ENCODE results near the gene MCF2.

Gene MCF2

GRCh38 chrX:139708067-139708466 is at the start of gene MCF2:
MCF2 (minus strand) TSS chrX:139708167; CDS start chrX:139651744, 56,423 bp downstream.
- Histone ChIP-seq H4K20me1 (ENCODE audit: control insufficient read depth, insufficient read depth, low read depth, low read length) (no peaks in the 10 kb centered on the region), H3K4me1 (ENCODE audit: control insufficient read depth, low read length) (no peaks in the 10 kb centered on the region), H3K79me2 (ENCODE audit: control insufficient read depth, low read length) (no peaks in the 10 kb centered on the region), H3F3A (ENCODE audit: control insufficient read depth, insufficient read depth) (no peaks in the 10 kb centered on the region), H3K9me3 (ENCODE audit: control insufficient read depth, insufficient read depth, low read length) (no peaks in the 10 kb centered on the region), H3K27ac (ENCODE audit: low read depth, low read length) (no peak within 1 kb of the TSS), H3K4me2 (ENCODE audit: low read length) (no peak within 1 kb of the TSS), H3K27me3 (ENCODE audit: control insufficient read depth, low read length) (no peaks in the 10 kb centered on the region), H3K36me3 (ENCODE audit: control insufficient read depth, low read length) (no peaks in the 10 kb centered on the region), H3K9me2 (replicated peaks; ENCODE audit: control insufficient read depth, low read length) (no peaks in the 10 kb centered on the region), H3K4me3 (ENCODE audit: low read length) (no peak within 1 kb of the TSS)
- TF ChIP-seq EZH2phosphoT487 (IDR thresholded peaks at IDR 0.05; ENCODE audit: borderline replicate concordance, low read length): no peak
- no peak for TF ChIP-seq CTCF (IDR thresholded peaks at IDR 0.05; ENCODE audit: low read depth, low read length, poor library complexity, severe bottlenecking)

- Histone ChIP-seq H3K27me3 (ENCODE audit: control insufficient read depth, low read length) (no peaks in the 10 kb centered on the region), H3F3A (ENCODE audit: control insufficient read depth, insufficient read depth) (no peaks in the 10 kb centered on the region), H3K4me1 (ENCODE audit: control insufficient read depth, low read length) (no peaks in the 10 kb centered on the region), H3K79me2 (ENCODE audit: control insufficient read depth, low read length) (no peaks in the 10 kb centered on the region), H3K9me2 (replicated peaks; ENCODE audit: control insufficient read depth, low read length) (no peaks in the 10 kb centered on the region), H3K4me2 (ENCODE audit: low read length) (no peak overlapping the region), H3K4me3 (ENCODE audit: low read length) (no peak overlapping the region), H3K27ac (ENCODE audit: low read depth, low read length) (no peak overlapping the region), H4K20me1 (ENCODE audit: control insufficient read depth, insufficient read depth, low read depth, low read length) (no peaks in the 10 kb centered on the region), H3K9me3 (ENCODE audit: control insufficient read depth, insufficient read depth, low read length) (no peaks in the 10 kb centered on the region), H3K36me3 (ENCODE audit: control insufficient read depth, low read length) (no peaks in the 10 kb centered on the region)
- TF ChIP-seq EZH2phosphoT487 (IDR thresholded peaks at IDR 0.05; ENCODE audit: borderline replicate concordance, low read length) (no peak), CTCF (IDR thresholded peaks at IDR 0.05; ENCODE audit: low read depth, low read length, poor library complexity, severe bottlenecking) (no peak)
Observed at GRCh38 chrX:139751053-139751452, 43.1 kb upstream of the MCF2 start.

GRCh38 chrX:139750390-139750789 is 42.4 kb upstream of the MCF2 start:
- H3K9me2 ChIP-seq (replicated peaks; ENCODE audit: control insufficient read depth, low read length): no peaks in the 10 kb centered on the region
- no peaks in the 10 kb centered on the region for H3F3A ChIP-seq (ENCODE audit: control insufficient read depth, insufficient read depth)
- no peak overlapping the region for H3K4me2 ChIP-seq (ENCODE audit: low read length)
- no peaks in the 10 kb centered on the region for H3K79me2 ChIP-seq (ENCODE audit: control insufficient read depth, low read length)
- no peaks in the 10 kb centered on the region for H3K36me3 ChIP-seq (ENCODE audit: control insufficient read depth, low read length)
- no peak overlapping the region for H3K4me3 ChIP-seq (ENCODE audit: low read length)
- H3K4me1 ChIP-seq (ENCODE audit: control insufficient read depth, low read length): no peaks in the 10 kb centered on the region
- no peaks in the 10 kb centered on the region for H3K27me3 ChIP-seq (ENCODE audit: control insufficient read depth, low read length)
- TF ChIP-seq EZH2phosphoT487 (IDR thresholded peaks at IDR 0.05; ENCODE audit: borderline replicate concordance, low read length) (no peak), CTCF (IDR thresholded peaks at IDR 0.05; ENCODE audit: low read depth, low read length, poor library complexity, severe bottlenecking) (no peak)
- H3K9me3 ChIP-seq (ENCODE audit: control insufficient read depth, insufficient read depth, low read length): no peaks in the 10 kb centered on the region
- no peak overlapping the region for H3K27ac ChIP-seq (ENCODE audit: low read depth, low read length)
- no peaks in the 10 kb centered on the region for H4K20me1 ChIP-seq (ENCODE audit: control insufficient read depth, insufficient read depth, low read depth, low read length)

GRCh38 chrX:139739138-139739537 is 31.2 kb upstream of the MCF2 start:
- no peaks in the 10 kb centered on the region for H3K9me3 ChIP-seq (ENCODE audit: control insufficient read depth, insufficient read depth, low read length)
- H3K36me3 ChIP-seq (ENCODE audit: control insufficient read depth, low read length): no peaks in the 10 kb centered on the region
- TF ChIP-seq CTCF (IDR thresholded peaks at IDR 0.05; ENCODE audit: low read depth, low read length, poor library complexity, severe bottlenecking) (no peak), EZH2phosphoT487 (IDR thresholded peaks at IDR 0.05; ENCODE audit: borderline replicate concordance, low read length) (no peak)
- no peaks in the 10 kb centered on the region for H4K20me1 ChIP-seq (ENCODE audit: control insufficient read depth, insufficient read depth, low read depth, low read length)
- H3K4me2 ChIP-seq (ENCODE audit: low read length): no peak overlapping the region
- no peaks in the 10 kb centered on the region for H3F3A ChIP-seq (ENCODE audit: control insufficient read depth, insufficient read depth)
- H3K27ac ChIP-seq (ENCODE audit: low read depth, low read length): no peak overlapping the region
- H3K9me2 ChIP-seq (replicated peaks; ENCODE audit: control insufficient read depth, low read length): no peaks in the 10 kb centered on the region
- no peaks in the 10 kb centered on the region for H3K27me3 ChIP-seq (ENCODE audit: control insufficient read depth, low read length)
- H3K79me2 ChIP-seq (ENCODE audit: control insufficient read depth, low read length): no peaks in the 10 kb centered on the region
- H3K4me1 ChIP-seq (ENCODE audit: control insufficient read depth, low read length): no peaks in the 10 kb centered on the region
- H3K4me3 ChIP-seq (ENCODE audit: low read length): no peak overlapping the region
